Natural killer cell (primary cell): ENCODE results near the gene WT1. TPM values are rescaled to one million over a fixed set of nuclear protein-coding genes. Genes with fewer than 3 reads are reported as not detected.

Source experiments
- ATAC-seq, 3 donors: fragments of 150-1000 bp in 2 of 3; fragments of 200-7000 bp in 1 of 3; cut with Tn5 transposase; 1 replicate in 1 of 3; 2 replicates in 2 of 3; pipeline ENCODE4 v1.10.0; 2021; ENCODE audit warnings: mild to moderate bottlenecking in 2 of 3, moderate library complexity in 2 of 3
- DNase-seq, 2 donors: peaks; one replicate each; pipeline versions ENCODE4 v3.0.0 to v3.0.0-alpha.2; 2013 to 2021; ENCODE audit warnings: mixed read lengths in 1 of 2
- H3K27ac ChIP-seq: one replicate; pipeline ENCODE4 v1.5.1; 2013; ENCODE audit warnings: mild to moderate bottlenecking, low read length
- H3K27me3 ChIP-seq: one replicate; pipeline ENCODE4 v1.6.1; 2013; ENCODE audit warnings: low read length; ENCODE audit not compliant: control insufficient read depth, insufficient read depth
- H3K36me3 ChIP-seq: one replicate; pipeline ENCODE4 v1.6.1; 2013; ENCODE audit warnings: low read length; ENCODE audit not compliant: control insufficient read depth, insufficient read depth
- H3K4me1 ChIP-seq: one replicate; pipeline ENCODE4 v1.6.1; 2013; ENCODE audit warnings: low read length; ENCODE audit not compliant: control insufficient read depth, insufficient read depth
- H3K4me3 ChIP-seq: one replicate; pipeline ENCODE4 v1.5.1; 2013; ENCODE audit warnings: low read length
- H3K9me3 ChIP-seq: one replicate; pipeline ENCODE4 v1.6.1; 2013; ENCODE audit warnings: low read length; ENCODE audit not compliant: control insufficient read depth, insufficient read depth
- H3K27ac Mint-ChIP-seq, 2 donors: one replicate each; pipeline ENCODE4 v1.8.0; 2022; ENCODE audit warnings: mild to moderate bottlenecking in 2 of 2, mixed read lengths in 2 of 2, moderate library complexity in 1 of 2
- H3K27me3 Mint-ChIP-seq, 2 donors: one replicate each; pipeline ENCODE4 v1.8.0; 2022; ENCODE audit warnings: low read depth in 2 of 2, mixed read lengths in 2 of 2
- H3K36me3 Mint-ChIP-seq: one replicate; pipeline ENCODE4 v1.8.0; 2022; ENCODE audit warnings: mixed read lengths
- H3K4me1 Mint-ChIP-seq, 2 donors: one replicate each; pipeline ENCODE4 v1.8.0; 2022; ENCODE audit warnings: mixed read lengths in 2 of 2
- H3K4me3 Mint-ChIP-seq: one replicate; pipeline ENCODE4 v1.8.0; 2022; ENCODE audit warnings: mild to moderate bottlenecking, moderate library complexity, mixed read lengths
- H3K9me3 Mint-ChIP-seq, 2 donors: one replicate each; pipeline ENCODE4 v1.8.0; 2022; ENCODE audit warnings: mixed read lengths in 2 of 2
- WGBS: methylation state at CpG from one replicate; pipeline ENCODE4 v1.1.7; 2013; ENCODE audit warnings: missing lambda C conversion rate; ENCODE audit not compliant: insufficient coverage; 5-methylcytosine and 5-hydroxymethylcytosine counted together
- intact Hi-C: fragments of 100-400 bp; cut with micrococcal nuclease; formaldehyde crosslinking; loops from one replicate; pipeline ENCODE4 v1.14.2; 2022
- total RNA-seq, 4 donors: library from RNA; stranded (reverse); fragments of 120-200 nt in 1 of 4; gene quantifications; one replicate each; pipeline versions ENCODE4 v1.2.3 to v1.2.4, GENCODE V29; 2013 to 2022
- TF ChIP-seq, protein P1 (sequence below): fragments of 200-600 bp; IDR thresholded peaks from one replicate; pipeline ENCODE4 v1.8.0; 2022; ENCODE audit warnings: antibody characterized with exemption

Gene WT1
- total RNA-seq, 3 donors from 2014 or later (not counting 1 experiment from before 2014, with no cell fraction given) = not detected

- Mint-ChIP-seq H3K9me3 (no peaks in the 10 kb centered on the region), H3K27me3 (peaks cover 5 to 15% of the 10 kb centered on the region in 2 donors), H3K36me3 (no peaks in the 10 kb centered on the region), H3K4me1 (peaks cover 0 to 4% of the 10 kb centered on the region in 2 donors), H3K4me3 (no peak overlapping the region), H3K27ac (no peak overlapping the region)
- peaks cover under 1% of the 10 kb centered on the region for H3K4me1 ChIP-seq
- TF ChIP-seq, protein P1, sequence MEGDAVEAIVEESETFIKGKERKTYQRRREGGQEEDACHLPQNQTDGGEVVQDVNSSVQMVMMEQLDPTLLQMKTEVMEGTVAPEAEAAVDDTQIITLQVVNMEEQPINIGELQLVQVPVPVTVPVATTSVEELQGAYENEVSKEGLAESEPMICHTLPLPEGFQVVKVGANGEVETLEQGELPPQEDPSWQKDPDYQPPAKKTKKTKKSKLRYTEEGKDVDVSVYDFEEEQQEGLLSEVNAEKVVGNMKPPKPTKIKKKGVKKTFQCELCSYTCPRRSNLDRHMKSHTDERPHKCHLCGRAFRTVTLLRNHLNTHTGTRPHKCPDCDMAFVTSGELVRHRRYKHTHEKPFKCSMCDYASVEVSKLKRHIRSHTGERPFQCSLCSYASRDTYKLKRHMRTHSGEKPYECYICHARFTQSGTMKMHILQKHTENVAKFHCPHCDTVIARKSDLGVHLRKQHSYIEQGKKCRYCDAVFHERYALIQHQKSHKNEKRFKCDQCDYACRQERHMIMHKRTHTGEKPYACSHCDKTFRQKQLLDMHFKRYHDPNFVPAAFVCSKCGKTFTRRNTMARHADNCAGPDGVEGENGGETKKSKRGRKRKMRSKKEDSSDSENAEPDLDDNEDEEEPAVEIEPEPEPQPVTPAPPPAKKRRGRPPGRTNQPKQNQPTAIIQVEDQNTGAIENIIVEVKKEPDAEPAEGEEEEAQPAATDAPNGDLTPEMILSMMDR = no peak
- H3K36me3 ChIP-seq = no peaks in the 10 kb centered on the region
- ATAC-seq (no peak), DNase-seq (no peak)
- WGBS = 23% methylated on average over 7 of the region's 8 CpGs
- H3K4me3 ChIP-seq = no peak overlapping the region
- intact Hi-C loops = no loop called here
- H3K27ac ChIP-seq = no peak overlapping the region
- H3K9me3 ChIP-seq = no peaks in the 10 kb centered on the region
- H3K27me3 ChIP-seq = no peaks in the 10 kb centered on the region
These were observed 48.5 kb downstream of the WT1 start for GRCh38 chr11:32386770-32387377.

- Histone ChIP-seq H3K4me1 (no peaks in the 10 kb centered on the region), H3K9me3 (no peaks in the 10 kb centered on the region), H3K4me3 (no peak overlapping the region), H3K27ac (no peak overlapping the region), H3K36me3 (no peaks in the 10 kb centered on the region), H3K27me3 (no peaks in the 10 kb centered on the region)
- TF ChIP-seq, protein P1 = no peak
- Mint-ChIP-seq H3K27ac (no peak overlapping the region), H3K27me3 (peaks cover 5 to 15% of the 10 kb centered on the region in 2 donors), H3K4me3 (no peak overlapping the region), H3K36me3 (no peaks in the 10 kb centered on the region), H3K9me3 (no peaks in the 10 kb centered on the region), H3K4me1 (peaks cover 0 to 4% of the 10 kb centered on the region in 2 donors)
- WGBS = 47% methylated on average over 2 of the region's 2 CpGs
- DNase-seq = no peak
- no peak for ATAC-seq
- intact Hi-C loops = no loop called here
These were observed 49.3 kb downstream of the WT1 start for GRCh38 chr11:32385998-32386397.

GRCh38 chr11:32382339-32383049, 52.8 kb downstream of the WT1 start:
- H3K27me3 Mint-ChIP-seq = peaks cover 5 to 12% of the 10 kb centered on the region in 2 donors
- H3K36me3 Mint-ChIP-seq = no peaks in the 10 kb centered on the region
- no peaks in the 10 kb centered on the region for H3K9me3 Mint-ChIP-seq
- no peak for DNase-seq
- TF ChIP-seq, protein P1 = no peak
- no peaks in the 10 kb centered on the region for H3K27me3 ChIP-seq
- no peak overlapping the region for H3K4me3 ChIP-seq
- no peak overlapping the region for H3K27ac Mint-ChIP-seq
- H3K4me1 Mint-ChIP-seq = peaks cover 0 to 4% of the 10 kb centered on the region in 2 donors
- no peaks in the 10 kb centered on the region for H3K4me1 ChIP-seq
- intact Hi-C loops = no loop called here
- 85% methylated on average over 10 of the region's 10 CpGs for WGBS
- H3K36me3 ChIP-seq = no peaks in the 10 kb centered on the region
- no peak for ATAC-seq
- H3K4me3 Mint-ChIP-seq = no peak overlapping the region
- H3K27ac ChIP-seq = no peak overlapping the region
- H3K9me3 ChIP-seq = no peaks in the 10 kb centered on the region
